Smooth muscle cell (in vitro differentiated cells): ENCODE results near the gene LYL1. TPM values are rescaled to one million over a fixed set of nuclear protein-coding genes. Genes with fewer than 3 reads are reported as not detected.

Source experiments
- DNase-seq: peaks from one replicate; lab custom pipeline; 2025; ENCODE audit not compliant: unreplicated experiment; lab: John Stamatoyannopoulos, UW
- H2AFZ ChIP-seq: fragments of 200-600 bp; sonication (generic); 2 replicates; pipeline ENCODE4 v1.6.0; 2016; ENCODE audit warnings: antibody characterized with exemption, low read depth, mild to moderate bottlenecking
- H3F3A ChIP-seq: fragments of 200-600 bp; sonication (generic); 2 replicates; pipeline ENCODE4 v1.6.0; 2017; ENCODE audit warnings: antibody characterized with exemption, low read depth
- H3K27ac ChIP-seq: fragments of 200-600 bp; sonication (generic); 2 replicates; pipeline ENCODE4 v1.5.1; 2016; ENCODE audit warnings: low read depth, mild to moderate bottlenecking
- H3K27me3 ChIP-seq: fragments of 200-600 bp; sonication (generic); 2 replicates; pipeline ENCODE4 v1.6.1; 2016; ENCODE audit warnings: low read depth, mild to moderate bottlenecking
- H3K36me3 ChIP-seq: fragments of 200-600 bp; sonication (generic); 2 replicates; pipeline ENCODE4 v1.5.1; 2016; ENCODE audit warnings: low read depth
- H3K4me1 ChIP-seq: fragments of 200-600 bp; sonication (generic); 2 replicates; pipeline ENCODE4 v1.5.1; 2016; ENCODE audit warnings: low read depth
- H3K4me2 ChIP-seq: fragments of 200-600 bp; sonication (generic); 2 replicates; pipeline ENCODE4 v1.6.0; 2016; ENCODE audit warnings: mild to moderate bottlenecking
- H3K4me3 ChIP-seq: fragments of 200-600 bp; sonication (generic); 2 replicates; pipeline ENCODE4 v1.5.1; 2016; ENCODE audit warnings: mild to moderate bottlenecking
- H3K79me2 ChIP-seq: fragments of 200-600 bp; sonication (generic); 2 replicates; pipeline ENCODE4 v1.6.0; 2016; ENCODE audit warnings: low read depth, mild to moderate bottlenecking
- H3K9ac ChIP-seq: fragments of 200-600 bp; sonication (generic); 2 replicates; pipeline ENCODE4 v1.6.0; 2016; ENCODE audit warnings: low read depth
- H3K9me3 ChIP-seq: fragments of 200-600 bp; sonication (generic); replicated peaks from 2 replicates; pipeline ENCODE4 v1.5.1; 2016; ENCODE audit warnings: low read depth
- H4K20me1 ChIP-seq: fragments of 200-600 bp; sonication (generic); 2 replicates; pipeline ENCODE4 v1.6.0; 2016; ENCODE audit warnings: low read depth
- CTCF ChIP-seq: fragments of 200-600 bp; sonication (generic); IDR thresholded peaks from 2 replicates; pipeline ENCODE4 v1.5.1; 2017; ENCODE audit warnings: borderline replicate concordance, mild to moderate bottlenecking, antibody characterized with exemption; ENCODE audit not compliant: insufficient read depth, poor library complexity, severe bottlenecking
- whole genome bisulfite sequencing: methylation state at CpG from one replicate; pipeline ENCODE4 v1.1.7; 2016; ENCODE audit warnings: low lambda C conversion rate; 5-methylcytosine and 5-hydroxymethylcytosine counted together
- polyA plus RNA-seq: library from polyadenylated mRNA; unstranded; fragments of >200 nt; fragmentation: Nextera tagmentation; extraction: Ambion mirVana; gene quantifications from 2 replicates; pipeline ENCODE4 v1.2.1, GENCODE V29; 2016
- total RNA-seq: library from RNA; depleted of rRNA; stranded (reverse); fragments of >200 nt; gene quantifications from 2 replicates; pipeline ENCODE4 v1.2.3, GENCODE V29; 2014

LYL1 gene
- total and polyA plus RNA-seq, 2 experiments from 2014 or later: 2.8 to 3.2 TPM

- WGBS: 2% methylated on average over 18 of the region's 18 CpGs
- no peak for TF ChIP-seq CTCF
- DNase-seq: no peak
- Histone ChIP-seq H4K20me1 (peaks cover 22% of the 10 kb centered on the region), H3K27ac (peak overlapping the region; percentile 90), H3K27me3 (no peaks in the 10 kb centered on the region), H3K9ac (peak overlapping the region; percentile 97), H3K9me3 (no peaks in the 10 kb centered on the region), H3F3A (no peaks in the 10 kb centered on the region), H2AFZ (peak overlapping the region; percentile 75), H3K4me1 (peaks cover 24% of the 10 kb centered on the region), H3K4me3 (peak overlapping the region; percentile 93), H3K36me3 (no peaks in the 10 kb centered on the region), H3K4me2 (peak overlapping the region; percentile 93), H3K79me2 (peaks cover 39% of the 10 kb centered on the region)
These were observed 13.3 kb upstream of the LYL1 start for GRCh38 chr19:13115936-13116281.

DNA sequence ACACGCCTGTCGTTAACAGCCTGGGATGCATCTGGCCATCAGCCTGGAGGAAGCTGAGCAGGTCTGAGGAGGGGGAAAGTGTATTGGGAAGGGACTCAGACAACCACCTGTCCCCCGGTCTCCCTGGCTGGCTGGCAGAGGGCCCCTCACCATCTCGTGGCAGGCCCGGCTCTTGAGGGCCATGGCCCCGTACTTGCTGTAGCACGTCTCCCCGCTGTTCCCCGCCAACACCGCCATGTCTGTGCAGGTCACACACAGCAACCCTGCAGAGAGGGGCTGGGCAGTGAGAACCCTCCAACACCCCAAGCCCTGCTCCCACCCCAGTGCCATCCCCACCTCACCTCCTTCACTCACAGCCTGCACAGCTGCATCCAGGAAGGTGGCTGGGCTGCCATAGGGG is 9.9 kb upstream of the LYL1 start:
- Histone ChIP-seq H3K27ac (no peak overlapping the region), H3K4me3 (no peak overlapping the region), H3K79me2 (peaks cover 13% of the 10 kb centered on the region), H2AFZ (no peak overlapping the region), H4K20me1 (no peaks in the 10 kb centered on the region), H3K4me1 (peaks cover 6% of the 10 kb centered on the region), H3K36me3 (no peaks in the 10 kb centered on the region), H3K9me3 (no peaks in the 10 kb centered on the region), H3F3A (no peaks in the 10 kb centered on the region), H3K27me3 (no peaks in the 10 kb centered on the region), H3K4me2 (no peak overlapping the region), H3K9ac (no peak overlapping the region)
- TF ChIP-seq CTCF: no peak
- no peak for DNase-seq
- WGBS: 96% methylated on average over 10 of the region's 10 CpGs

DNA sequence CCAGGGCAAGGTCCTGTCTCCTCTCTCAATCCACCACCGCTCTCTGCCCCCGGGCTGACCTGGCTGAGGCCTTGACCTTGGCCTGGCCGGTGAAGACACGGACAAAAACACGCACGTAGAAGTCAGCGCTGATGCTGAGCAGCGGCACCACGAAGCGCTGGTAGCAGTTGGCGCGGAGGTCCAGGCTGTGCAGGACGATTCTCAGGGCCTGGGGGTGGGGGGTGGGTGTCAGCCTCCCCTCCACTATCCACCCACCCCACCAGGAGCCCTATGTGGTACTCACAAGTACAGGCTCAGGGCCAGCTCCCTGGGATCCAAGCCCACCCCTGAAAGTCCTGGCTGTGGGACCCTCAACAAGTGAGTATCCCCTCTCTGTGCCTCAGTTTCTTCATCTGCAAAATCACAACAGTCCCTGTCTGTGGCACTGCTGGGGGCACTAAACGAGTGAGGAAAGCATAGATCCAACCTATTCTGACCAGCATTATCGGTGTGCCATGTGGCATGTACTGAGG is 7.5 kb upstream of the LYL1 start:
- H4K20me1 ChIP-seq: no peaks in the 10 kb centered on the region
- peaks cover 6% of the 10 kb centered on the region for H3K79me2 ChIP-seq
- H3K9ac ChIP-seq: no peak overlapping the region
- no peaks in the 10 kb centered on the region for H3K27me3 ChIP-seq
- DNase-seq: no peak
- WGBS: 99% methylated on average over 14 of the region's 15 CpGs
- no peak overlapping the region for H3K4me3 ChIP-seq
- TF ChIP-seq CTCF: no peak
- no peak overlapping the region for H2AFZ ChIP-seq
- no peak overlapping the region for H3K4me2 ChIP-seq
- no peaks in the 10 kb centered on the region for H3F3A ChIP-seq
- no peaks in the 10 kb centered on the region for H3K4me1 ChIP-seq
- no peaks in the 10 kb centered on the region for H3K36me3 ChIP-seq
- no peak overlapping the region for H3K27ac ChIP-seq
- no peaks in the 10 kb centered on the region for H3K9me3 ChIP-seq

DNA sequence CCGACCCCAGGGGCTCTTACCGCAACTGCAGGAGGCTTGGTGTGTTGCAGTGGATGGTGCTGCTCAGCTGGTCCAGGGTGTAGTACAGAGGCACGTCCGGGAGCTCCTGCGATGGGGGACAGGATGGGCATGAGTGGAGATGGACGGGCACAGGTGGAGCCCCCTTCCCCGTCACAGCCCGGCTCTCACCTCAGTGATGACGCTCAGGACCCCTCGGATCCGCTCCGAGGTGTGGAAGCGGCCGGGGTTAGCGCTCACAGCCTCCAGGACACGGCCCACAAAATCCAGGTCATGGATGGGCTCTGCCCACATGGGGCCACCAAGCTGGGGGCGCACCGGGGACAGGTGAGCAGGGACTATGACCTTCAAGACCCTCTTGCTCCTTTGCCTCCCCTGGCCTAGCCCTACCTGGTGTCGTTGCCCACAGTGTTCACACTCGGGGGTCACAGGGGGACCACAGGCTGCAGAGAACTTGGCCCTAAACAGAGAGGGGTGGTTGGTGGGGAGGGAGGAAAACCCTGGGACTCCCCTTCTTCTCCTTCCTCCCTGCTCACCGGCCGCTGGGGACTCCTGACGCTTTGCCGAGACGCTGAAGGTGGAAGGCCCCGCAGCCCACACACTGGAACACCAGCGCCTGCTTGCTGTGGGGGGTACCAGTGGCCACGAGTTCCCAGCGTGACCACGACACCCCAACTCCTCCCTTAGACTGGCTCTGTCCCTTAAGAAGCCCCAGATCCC is 6.9 kb upstream of the LYL1 start:
- 97% methylated on average over 30 of the region's 30 CpGs for WGBS
- no peaks in the 10 kb centered on the region for H3K27me3 ChIP-seq
- H3K27ac ChIP-seq: no peak overlapping the region
- no peak overlapping the region for H3K9ac ChIP-seq
- no peak overlapping the region for H3K4me3 ChIP-seq
- H3K4me2 ChIP-seq: no peak overlapping the region
- H3F3A ChIP-seq: no peaks in the 10 kb centered on the region
- no peaks in the 10 kb centered on the region for H3K4me1 ChIP-seq
- TF ChIP-seq CTCF: no peak
- H3K79me2 ChIP-seq: no peaks in the 10 kb centered on the region
- H4K20me1 ChIP-seq: no peaks in the 10 kb centered on the region
- no peaks in the 10 kb centered on the region for H3K9me3 ChIP-seq
- no peaks in the 10 kb centered on the region for H3K36me3 ChIP-seq
- no peak for DNase-seq
- H2AFZ ChIP-seq: no peak overlapping the region
